K562 (cell line): Measurements from ENCODE around the gene LMNB1. TPM values are rescaled to one million over a fixed set of nuclear protein-coding genes. Genes with fewer than 3 reads are reported as not detected.

Experiments
- ATAC-seq: fragments of 200-7000 bp; cut with Tn5 transposase; 3 replicates; pipeline ENCODE4 v1.9.1; 2020; ENCODE audit warnings: moderate library complexity
- BruUV-seq: library from RNA; stranded (reverse); fragments of 400-500 nt; replicated peaks from 2 replicates; lab custom pipeline; 2021; lab: Mats Ljungman, UMichigan
- CTCF ChIA-PET: fragments of 300-600 bp; formaldehyde crosslinking; extraction: SDS; loops from one replicate; lab custom pipeline; 2021; ENCODE audit warnings: low intra/inter-chr PET ratio; lab: Yijun Ruan, JAX
- POLR2A ChIA-PET: fragments of 300-600, 350-650 bp; sonication (Branson Sonifier 250); formaldehyde crosslinking; extraction: SDS; loops from one replicate; lab custom pipeline; 2021; ENCODE audit warnings: antibody characterized with exemption, inconsistent platforms; lab: Yijun Ruan, JAX
- DNase-seq, 4 experiments: peaks; one replicate each; pipeline versions ENCODE4 v3.0.0 to v3.0.0-alpha.2; 2011 to 2018; ENCODE audit warnings: low spot score in 3 of 4, mixed read lengths in 3 of 4; ENCODE audit errors: extremely low read depth in 1 of 4
- FAIRE-seq: peaks from 2 replicates; lab custom pipeline; 2011; peaks lifted over from hg19 to GRCh38; lab: Jason Lieb, UNC
- H2AFZ ChIP-seq: 2 replicates; pipeline ENCODE4 v1.6.0; 2011; ENCODE audit warnings: low read depth, low read length, control low read depth, inconsistent platforms
- H3K27ac ChIP-seq: fragments of 200-600 bp; 3 replicates; pipeline ENCODE4 v1.8.0; 2011; ENCODE audit warnings: low read depth, mild to moderate bottlenecking, control low read depth, inconsistent platforms, low read length, moderate library complexity, mixed read lengths; ENCODE audit errors: extremely low read depth
- H3K27me3 ChIP-seq, 2 experiments: fragments of 300-600 bp in 1 of 2; 2 replicates in 1 of 2; 3 replicates in 1 of 2; pipeline versions ENCODE4 v1.6.0 to v1.8.0; 2011; ENCODE audit warnings: inconsistent platforms in 2 of 2, low read length in 2 of 2, mild to moderate bottlenecking in 1 of 2, mixed read lengths in 1 of 2, moderate library complexity in 1 of 2; ENCODE audit not compliant: control insufficient read depth in 2 of 2, insufficient read depth in 2 of 2
- H3K36me3 ChIP-seq: fragments of 300-600 bp; 3 replicates; pipeline ENCODE4 v1.8.0; 2011; ENCODE audit warnings: mild to moderate bottlenecking, low read length, inconsistent platforms; ENCODE audit not compliant: control insufficient read depth, insufficient read depth
- H3K4me1 ChIP-seq, 2 experiments: fragments of 200-600 bp in 1 of 2; replicated peaks in 1 of 2; 2 replicates in 1 of 2; 3 replicates in 1 of 2; pipeline versions ENCODE4 v1.5.1 to v1.8.0; 2011; ENCODE audit warnings: inconsistent platforms in 2 of 2, low read length in 2 of 2, mild to moderate bottlenecking in 1 of 2, mixed read lengths in 1 of 2, moderate library complexity in 1 of 2; ENCODE audit not compliant: control insufficient read depth in 2 of 2, insufficient read depth in 2 of 2
- H3K4me2 ChIP-seq: 2 replicates; pipeline ENCODE4 v1.6.1; 2011; ENCODE audit warnings: low read length, control low read depth, inconsistent platforms, mixed read lengths; ENCODE audit not compliant: insufficient read depth
- H3K4me3 ChIP-seq: fragments of 200-600 bp; sonication (generic), shearing (Covaris generic); 2 replicates; pipeline ENCODE4 v1.5.1; 2016; ENCODE audit warnings: control low read depth, inconsistent platforms
- H3K79me2 ChIP-seq: fragments of 200-600 bp; 3 replicates; pipeline ENCODE4 v1.8.0; 2011; ENCODE audit warnings: low read length, inconsistent platforms; ENCODE audit not compliant: control insufficient read depth, insufficient read depth
- H3K9ac ChIP-seq, 2 experiments: 2 replicates each; pipeline versions ENCODE4 v1.6.0 to v1.6.1; 2011; ENCODE audit warnings: low read depth in 2 of 2, low read length in 2 of 2, control low read depth in 1 of 2, inconsistent platforms in 1 of 2, mild to moderate bottlenecking in 1 of 2, mixed read lengths in 1 of 2; ENCODE audit not compliant: insufficient read depth in 1 of 2
- H3K9me1 ChIP-seq: one replicate; pipeline ENCODE4 v1.6.0; 2011; ENCODE audit warnings: inconsistent platforms, mild to moderate bottlenecking, low read length, moderate library complexity; ENCODE audit not compliant: control insufficient read depth, insufficient read depth
- H3K9me3 ChIP-seq: replicated peaks from 2 replicates; pipeline ENCODE4 v1.5.1; 2011; ENCODE audit warnings: low read depth, low read length, inconsistent platforms; ENCODE audit not compliant: control insufficient read depth, insufficient read depth
- H4K20me1 ChIP-seq: replicated peaks from 2 replicates; pipeline ENCODE4 v1.6.1; 2011; ENCODE audit warnings: low read length, inconsistent platforms, mixed read lengths; ENCODE audit not compliant: control insufficient read depth, insufficient read depth
- CBX8 ChIP-seq: fragments of 200-600 bp; sonication (generic); IDR thresholded peaks from 2 replicates; pipeline ENCODE4 v1.6.1; 2012; ENCODE audit warnings: borderline replicate concordance, mixed run types, low read depth, mild to moderate bottlenecking, moderate library complexity, mixed read lengths, low read length, control low read depth, inconsistent platforms; ENCODE audit not compliant: poor library complexity, severe bottlenecking; ENCODE audit errors: extremely low read depth
- FOSL1 ChIP-seq: fragments of 200-800 bp; sonication (Bioruptor generic); conservative IDR thresholded peaks from 2 replicates; pipeline ENCODE4 v1.6.1; 2016; ENCODE audit warnings: missing genetic modification characterization, missing compliant biosample characterization
- FOXK1 ChIP-seq: sonication (generic); formaldehyde crosslinking; IDR thresholded peaks from 2 replicates; pipeline ENCODE4 v1.8.0; 2022; ENCODE audit warnings: missing genetic modification reagents, mild to moderate bottlenecking, borderline replicate concordance
- RNF2 ChIP-seq: sonication (generic); IDR thresholded peaks from 2 replicates; pipeline ENCODE4 v1.6.1; 2016
- TCF7 ChIP-seq: sonication (generic); IDR thresholded peaks from 2 replicates; pipeline ENCODE4 v1.6.1; 2016; ENCODE audit warnings: antibody characterized with exemption, borderline replicate concordance
- ZNF224 ChIP-seq: sonication (generic); formaldehyde crosslinking; IDR thresholded peaks from 2 replicates; pipeline ENCODE4 v1.8.0; 2022; ENCODE audit warnings: mild to moderate bottlenecking, missing genetic modification reagents
- ZNF589 ChIP-seq: fragments of 200-800 bp; sonication (Bioruptor generic); IDR thresholded peaks from 2 replicates; pipeline ENCODE4 v1.6.1; 2016; ENCODE audit warnings: low read depth, missing genetic modification characterization, missing compliant biosample characterization
- WGBS: fragments of 100-300 bp; shearing (Covaris generic); methylation state at CpG from one replicate; pipeline ENCODE4 v1.1.6; 2016; ENCODE audit warnings: low coverage, mixed read lengths; ENCODE audit not compliant: insufficient coverage; ENCODE audit errors: missing lambda C conversion rate; 5-methylcytosine and 5-hydroxymethylcytosine counted together
- in situ Hi-C: fragments of 300-500 bp; cut with MboI; formaldehyde crosslinking; loops from 4 replicates; pipeline ENCODE4 v1.15.0; 2018; ENCODE audit warnings: inconsistent platforms, mixed read lengths
- intact Hi-C: fragments of 100-400 bp; cut with micrococcal nuclease; formaldehyde crosslinking; loops from 2 replicates; pipeline ENCODE4 v1.14.2; 2022
- polyA plus RNA-seq, 8 experiments: library from polyadenylated mRNA; depleted of rRNA in 4 of 8; stranded (reverse) in 5 of 8; unstranded in 3 of 8; fragments of >200 nt; fragmentation: Nextera tagmentation in 2 of 8; fragmentation: Illumina TruSeq in 1 of 8; extraction: Ambion mirVana in 2 of 8; extraction: Trizol in 1 of 8; gene quantifications; 2 replicates each; pipeline versions ENCODE4 v1.2.1 to v1.2.3, GENCODE V29; 2011 to 2014; ENCODE audit warnings: inconsistent platforms in 1 of 8, missing spikeins in 1 of 8
- total RNA-seq, 7 experiments: library from RNA; depleted of rRNA in 6 of 7; stranded (reverse); fragments of >200 nt in 6 of 7; fragmentation: Illumina TruSeq in 2 of 7; extraction: Trizol in 2 of 7; gene quantifications; 2 replicates each; pipeline versions ENCODE4 v1.2.1 to v1.2.3, GENCODE V29; 2011 to 2021; ENCODE audit warnings: low replicate concordance in 1 of 7
- TF ChIP-seq, protein P1 (sequence below): fragments of 250-450 bp; sonication (Bioruptor Pico); IDR thresholded peaks from 2 replicates; pipeline ENCODE4 v1.8.0; 2021; ENCODE audit warnings: borderline replicate concordance, mild to moderate bottlenecking, moderate library complexity; ENCODE audit not compliant: poor library complexity, severe bottlenecking
- TF ChIP-seq, protein P2 (sequence below), 2 experiments: fragments of 450-650 bp; conservative IDR thresholded peaks; 2 replicates each; pipeline ENCODE4 v1.6.1; 2017; ENCODE audit warnings: mild to moderate bottlenecking in 2 of 2, moderate library complexity in 2 of 2
- TF ChIP-seq, protein P3 (sequence below), 2 experiments: fragments of 450-650 bp in 1 of 2; sonication (generic) in 1 of 2; formaldehyde crosslinking in 1 of 2; IDR thresholded peaks in 1 of 2; conservative IDR thresholded peaks in 1 of 2; 2 replicates each; pipeline versions ENCODE4 v1.6.1 to v1.8.1; 2016 to 2023; ENCODE audit warnings: mild to moderate bottlenecking in 2 of 2, moderate library complexity in 2 of 2, inconsistent platforms in 1 of 2, missing genetic modification reagents in 1 of 2

The LMNB1 gene
- total and polyA plus RNA-seq, 9 of the 15 experiments (the other 6 are each of a cell fraction or from before 2014, with no cell fraction given), result 2.8 to 190 (median 131) TPM

DNA sequence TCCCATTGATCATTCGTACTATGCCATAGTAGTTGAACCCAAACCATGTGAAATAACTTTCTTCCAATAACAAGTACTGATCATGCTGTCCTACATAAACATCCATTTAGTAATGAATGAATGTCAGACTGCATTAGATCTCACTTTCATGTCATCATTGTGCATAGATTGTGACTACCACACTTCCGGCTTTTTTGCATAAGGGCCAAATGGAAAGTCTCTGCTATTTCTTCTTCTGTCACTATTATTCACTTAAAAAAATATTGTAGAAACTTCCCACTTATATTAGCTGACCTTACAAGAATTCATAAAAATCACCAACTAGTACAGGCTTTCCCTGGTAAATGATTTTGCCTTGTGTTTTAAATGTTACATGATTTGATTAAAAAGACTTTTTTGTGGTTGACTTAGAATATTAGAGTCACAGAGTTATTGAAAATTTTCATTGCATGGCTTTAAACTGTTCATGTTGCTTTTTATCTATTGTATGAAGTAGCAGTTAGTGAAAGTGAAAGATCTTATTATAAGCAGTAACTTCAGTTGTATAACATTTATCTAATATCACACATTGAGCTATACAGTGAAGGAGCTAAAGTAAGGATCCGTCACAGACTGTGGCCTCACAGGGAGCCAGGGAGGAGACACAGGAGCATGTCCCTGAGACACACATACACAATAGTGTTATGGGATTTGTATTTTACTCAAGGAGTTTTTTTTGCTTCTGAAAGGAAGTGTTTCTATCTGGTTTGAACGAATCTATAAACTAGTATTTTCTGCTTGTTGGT lies 33.9 kb downstream of the LMNB1 start (continued):
- TF ChIP-seq, protein P1, sequence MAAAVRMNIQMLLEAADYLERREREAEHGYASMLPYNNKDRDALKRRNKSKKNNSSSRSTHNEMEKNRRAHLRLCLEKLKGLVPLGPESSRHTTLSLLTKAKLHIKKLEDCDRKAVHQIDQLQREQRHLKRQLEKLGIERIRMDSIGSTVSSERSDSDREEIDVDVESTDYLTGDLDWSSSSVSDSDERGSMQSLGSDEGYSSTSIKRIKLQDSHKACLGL (CRISPR knock-in tag), result no peak
- TF ChIP-seq TCF7 (no peak), CBX8 (no peak), RNF2 (no peak)

DNA sequence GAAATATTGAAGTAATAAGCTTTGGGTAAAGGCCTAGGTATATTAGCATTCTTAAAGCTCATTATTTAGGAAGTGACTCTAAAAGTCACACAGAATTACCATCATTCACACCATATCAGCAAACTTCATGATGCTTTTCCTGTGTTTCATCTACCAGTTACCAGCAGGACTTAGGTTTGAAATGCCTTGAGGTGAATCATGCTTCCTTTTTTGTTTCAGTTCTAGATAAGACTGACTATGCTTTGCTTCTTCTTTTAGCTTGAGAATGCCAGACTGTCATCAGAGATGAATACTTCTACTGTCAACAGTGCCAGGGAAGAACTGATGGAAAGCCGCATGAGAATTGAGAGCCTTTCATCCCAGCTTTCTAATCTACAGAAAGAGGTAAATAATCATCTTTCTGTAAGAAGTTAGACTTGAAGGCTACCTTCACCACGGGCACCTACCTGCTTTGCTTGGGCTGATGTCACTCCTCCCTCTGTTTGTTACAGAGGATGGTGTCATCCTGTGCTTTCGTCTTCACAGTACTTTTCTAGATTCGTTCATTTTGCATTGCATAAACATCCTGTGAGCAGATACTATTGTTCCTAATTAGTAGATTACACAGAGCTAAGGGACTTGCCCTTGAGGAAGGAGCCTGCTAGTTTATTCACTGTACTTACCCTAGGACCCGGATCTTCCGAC lies 34.7 kb downstream of the LMNB1 start:
- FAIRE-seq, result peak; percentile 15
- no peaks in the 10 kb centered on the region for H3K9me1 ChIP-seq
- ChIA-PET CTCF (no interaction called here), POLR2A (interaction anchor here (0.6 to 0.8 kb wide), 2 partner anchors 15 to 31 kb away, joined by 3 read pairs; no protein-coding TSS in a partner anchor)
- 96% methylated on average over 6 of the region's 6 CpGs for WGBS
- H3K9me3 ChIP-seq, result no peaks in the 10 kb centered on the region
- no peaks in the 10 kb centered on the region for H3K27me3 ChIP-seq
- ATAC-seq, result no peak
- H3K4me2 ChIP-seq, result no peak overlapping the region
- TF ChIP-seq, protein P2, sequence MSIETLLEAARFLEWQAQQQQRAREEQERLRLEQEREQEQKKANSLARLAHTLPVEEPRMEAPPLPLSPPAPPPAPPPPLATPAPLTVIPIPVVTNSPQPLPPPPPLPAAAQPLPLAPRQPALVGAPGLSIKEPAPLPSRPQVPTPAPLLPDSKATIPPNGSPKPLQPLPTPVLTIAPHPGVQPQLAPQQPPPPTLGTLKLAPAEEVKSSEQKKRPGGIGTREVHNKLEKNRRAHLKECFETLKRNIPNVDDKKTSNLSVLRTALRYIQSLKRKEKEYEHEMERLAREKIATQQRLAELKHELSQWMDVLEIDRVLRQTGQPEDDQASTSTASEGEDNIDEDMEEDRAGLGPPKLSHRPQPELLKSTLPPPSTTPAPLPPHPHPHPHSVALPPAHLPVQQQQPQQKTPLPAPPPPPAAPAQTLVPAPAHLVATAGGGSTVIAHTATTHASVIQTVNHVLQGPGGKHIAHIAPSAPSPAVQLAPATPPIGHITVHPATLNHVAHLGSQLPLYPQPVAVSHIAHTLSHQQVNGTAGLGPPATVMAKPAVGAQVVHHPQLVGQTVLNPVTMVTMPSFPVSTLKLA (conservative IDR thresholded peaks at IDR 0.05), result no peak
- TF ChIP-seq FOXK1 (CRISPR knock-in tag) (no peak), ZNF224 (CRISPR knock-in tag) (no peak), FOSL1 (tag) (peak; percentile 59; the same call in 1 of the 2 replicates), ZNF589 (CRISPR knock-in tag) (0 out of 2 replicates have a peak, but pooled peaks have one; percentile 38)
- TF ChIP-seq, protein P3, sequence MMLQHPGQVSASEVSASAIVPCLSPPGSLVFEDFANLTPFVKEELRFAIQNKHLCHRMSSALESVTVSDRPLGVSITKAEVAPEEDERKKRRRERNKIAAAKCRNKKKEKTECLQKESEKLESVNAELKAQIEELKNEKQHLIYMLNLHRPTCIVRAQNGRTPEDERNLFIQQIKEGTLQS (IDR thresholded peaks at IDR 0.05), result peak; percentile 39
- TF ChIP-seq, protein P3 (CRISPR knock-in tag; conservative IDR thresholded peaks at IDR 0.05), result no peak
- H3K36me3 ChIP-seq, result peaks cover 96% of the 10 kb centered on the region
- H3K4me1 ChIP-seq, result peaks cover 0 to 3% of the 10 kb centered on the region in 2 experiments; a peak in 1 of 5 replicates
- BruUV-seq, result no TSS peak
- no peak overlapping the region for H3K4me3 ChIP-seq
- H2AFZ ChIP-seq, result no peak overlapping the region
- H3K79me2 ChIP-seq, result peaks cover 33% of the 10 kb centered on the region
- in situ Hi-C loops (no loop called here), intact Hi-C loops (no loop called here)
- H3K9ac ChIP-seq, result no peak overlapping the region
- DNase-seq, result peak in 1 of 4 experiments; percentile 9
- H3K27ac ChIP-seq, result no peak overlapping the region
- no peaks in the 10 kb centered on the region for H4K20me1 ChIP-seq
